HG03457 (cell line): Measurements from ENCODE around the gene LSS.
"Not testable (repeated sequence)": the region's sequence is repeated elsewhere in the genome, so short reads cannot be mapped to it uniquely, and the experiment has no call there.

Experiments
- ATAC-seq: cut with Tn5 transposase; IDR thresholded peaks from one replicate; pipeline ENCODE4 v1.9.1; 2021; ENCODE audit warnings: moderate number of reproducible peaks; ENCODE audit not compliant: unreplicated experiment

Gene LSS

GRCh38 chr21:46188226-46189212, 40.1 kb downstream of the LSS start:
- ATAC-seq, result no peak

DNA sequence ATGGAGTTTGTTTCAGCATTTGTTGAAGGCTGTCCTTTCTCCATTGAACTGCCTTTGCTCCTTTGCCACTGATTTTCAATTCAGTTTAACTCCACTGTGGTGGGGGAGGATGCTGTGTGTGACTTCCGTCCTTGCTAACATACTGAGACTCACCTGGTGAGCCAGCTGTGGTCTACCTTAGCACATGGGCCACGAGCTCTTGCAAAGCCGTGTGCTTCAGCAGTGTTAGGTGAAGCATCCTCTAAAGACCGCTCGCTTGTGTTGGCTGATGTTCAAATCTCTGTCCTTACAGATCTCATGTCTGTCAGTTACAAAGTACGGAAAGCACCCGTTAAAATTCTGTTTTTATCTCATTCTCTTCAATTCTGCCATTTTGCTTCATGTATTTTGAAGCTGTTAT, 40.8 kb downstream of the LSS start:
- ATAC-seq, result no peak

DNA sequence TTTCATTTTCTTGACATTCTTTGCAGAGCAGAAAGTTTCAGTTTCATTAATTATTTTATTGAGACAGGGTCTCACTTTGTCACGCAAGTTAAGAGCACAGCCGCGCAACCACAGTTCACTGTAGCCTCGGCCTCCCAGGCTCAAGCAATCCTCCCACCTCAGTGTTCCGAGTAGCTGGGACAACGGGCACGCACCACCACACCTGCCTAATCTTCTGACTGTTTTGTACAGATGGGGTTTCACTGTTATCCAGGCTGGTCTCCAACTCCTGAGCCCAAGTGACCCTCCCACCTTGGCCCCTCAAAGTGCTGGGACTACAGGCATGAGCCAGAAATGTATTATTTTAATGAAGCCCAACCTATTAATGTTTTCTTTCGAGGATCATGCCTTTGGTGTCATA, 41.3 kb downstream of the LSS start:
- no peak for ATAC-seq

GRCh38 chr21:46185716-46186115, 42.9 kb downstream of the LSS start:
- ATAC-seq, result no peak

GRCh38 chr21:46184625-46185555, 43.7 kb downstream of the LSS start:
- no peak for ATAC-seq

DNA sequence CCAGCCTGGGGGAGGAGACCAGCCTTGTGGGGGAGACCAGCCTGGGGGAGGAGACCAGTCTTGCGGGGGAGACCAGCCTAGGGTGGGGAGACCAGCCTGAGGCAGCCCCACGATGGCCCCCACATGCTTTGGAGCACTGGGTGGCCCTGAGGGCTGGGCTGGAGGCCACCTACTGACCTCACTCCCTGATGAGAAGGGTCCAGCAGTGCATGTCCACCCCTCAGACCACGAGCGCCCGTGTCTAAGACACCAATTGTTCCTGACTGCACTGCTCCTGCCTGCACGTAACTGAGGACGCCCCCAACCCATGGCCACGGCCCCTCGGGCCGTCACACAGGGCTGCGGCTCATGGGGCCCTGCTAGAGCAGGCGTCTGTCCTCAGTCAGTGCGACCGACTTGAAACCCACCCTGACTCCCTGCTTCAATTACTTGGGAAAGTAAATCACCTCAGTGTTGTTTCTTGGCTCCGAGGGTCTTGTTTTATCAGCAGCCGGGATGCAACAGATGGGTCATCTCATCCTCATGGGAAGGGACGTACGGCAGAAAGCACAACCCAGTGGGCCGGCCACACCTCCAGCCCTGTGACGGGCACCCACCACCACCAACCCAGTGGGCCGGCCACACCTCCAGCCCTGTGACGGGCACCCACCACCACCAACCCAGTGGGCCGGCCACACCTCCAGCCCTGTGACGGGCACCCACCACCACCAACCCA, 44.5 kb downstream of the LSS start, which contains the start of gene SPATC1L:
Gene SPATC1L, minus strand, starts transcription at position 550 of the 715 bp plus-strand sequence. CDS start 1,643 bp downstream, outside the sequence.
- ATAC-seq, result no peak

DNA sequence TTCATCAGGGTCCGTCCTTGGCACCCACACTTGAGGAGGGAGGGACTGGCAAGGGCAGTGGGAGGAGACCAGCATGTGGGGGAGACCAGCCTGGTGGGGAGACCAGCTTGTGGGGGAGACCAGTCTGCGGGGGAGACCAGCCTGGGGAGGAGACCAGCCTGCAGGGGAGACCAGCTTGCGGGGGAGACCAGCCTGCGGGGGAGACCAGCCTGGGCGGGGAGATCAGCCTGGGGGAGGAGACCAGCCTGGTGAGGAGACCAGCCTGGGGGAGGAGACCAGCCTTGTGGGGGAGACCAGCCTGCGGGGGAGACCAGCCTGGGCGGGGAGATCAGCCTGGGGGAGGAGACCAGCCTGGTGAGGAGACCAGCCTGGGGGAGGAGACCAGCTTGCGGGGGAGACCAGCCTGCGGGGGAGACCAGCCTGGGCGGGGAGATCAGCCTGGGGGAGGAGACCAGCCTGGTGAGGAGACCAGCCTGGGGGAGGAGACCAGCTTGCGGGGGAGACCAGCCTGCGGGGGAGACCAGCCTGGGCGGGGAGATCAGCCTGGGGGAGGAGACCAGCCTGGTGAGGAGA, 45.2 kb downstream of the LSS start:
- ATAC-seq, result not testable (repeated sequence)

GRCh38 chr21:46182548-46183336, 45.8 kb downstream of the LSS start:
- ATAC-seq, result no peak

- no peak for ATAC-seq
Observed at GRCh38 chr21:46181953-46182547, 46.5 kb downstream of the LSS start.

DNA sequence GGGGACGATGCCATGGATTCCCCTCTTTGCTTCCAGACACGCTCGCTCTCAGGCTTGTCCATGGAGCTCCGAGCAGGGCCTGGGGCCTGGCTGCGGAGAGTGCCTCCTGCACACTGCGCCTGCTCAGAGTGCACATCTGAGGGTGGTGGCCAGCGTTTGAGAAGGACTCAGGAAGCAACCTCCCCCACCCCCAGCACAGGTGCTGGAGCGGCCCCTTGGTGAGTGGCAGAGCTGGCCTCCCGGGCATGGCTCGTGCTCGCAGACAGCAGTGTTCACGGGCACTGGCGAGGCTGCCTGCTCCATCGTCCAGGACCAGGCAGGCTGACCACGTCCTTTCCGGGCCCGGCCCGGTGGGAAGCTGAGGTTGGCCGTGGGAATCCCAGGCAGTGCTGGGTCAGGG, 47.1 kb downstream of the LSS start:
- ATAC-seq, result no peak

- ATAC-seq, result no peak
Observed at GRCh38 chr21:46180778-46181391, 47.7 kb downstream of the LSS start.

- ATAC-seq, result no peak
Observed at GRCh38 chr21:46180079-46180722, 48.4 kb downstream of the LSS start.

GRCh38 chr21:46179708-46180078, 48.9 kb downstream of the LSS start:
- no peak for ATAC-seq

GRCh38 chr21:46178961-46179360, 49.6 kb downstream of the LSS start:
- no peak for ATAC-seq

- ATAC-seq, result not testable (repeated sequence)
Observed at GRCh38 chr21:46176443-46177129, 52.0 kb downstream of the LSS start.

DNA sequence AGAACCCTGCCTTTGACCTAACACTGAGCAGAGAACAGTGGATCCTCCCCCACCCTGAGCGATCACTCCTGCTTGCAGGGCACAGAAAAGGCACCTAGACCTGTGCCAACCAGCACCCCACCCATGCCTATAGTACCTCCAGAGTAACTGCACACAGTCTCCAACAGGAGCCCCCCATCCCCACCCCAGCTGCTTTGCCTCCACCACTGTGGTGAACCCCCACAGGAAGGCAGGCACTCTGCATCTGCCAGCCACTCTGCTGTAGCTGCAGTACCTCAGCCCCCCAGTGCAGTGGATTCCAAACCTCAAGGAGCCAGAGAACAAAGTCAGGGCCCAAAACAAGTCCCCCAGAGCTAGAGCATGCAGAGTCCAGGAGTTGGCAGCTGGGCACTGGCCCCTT, 55.0 kb downstream of the LSS start:
- no peak for ATAC-seq

- no peak for ATAC-seq
Observed at GRCh38 chr21:46172863-46173528, 55.6 kb downstream of the LSS start.
